BE2C (cell line): ENCODE results near the gene FXYD6.

Experiments
- DNase-seq: peaks from one replicate; pipeline ENCODE4 v3.0.0-alpha.2; 2020
- H3K27me3 ChIP-seq: fragments of 250-450 bp; sonication (Bioruptor Pico); 2 replicates; pipeline ENCODE4 v1.5.1; 2020; ENCODE audit warnings: mild to moderate bottlenecking
- H3K36me3 ChIP-seq: fragments of 250-450 bp; sonication (Bioruptor Pico); 2 replicates; pipeline ENCODE4 v1.5.1; 2020; ENCODE audit warnings: mild to moderate bottlenecking
- H3K4me1 ChIP-seq: fragments of 250-450 bp; sonication (Bioruptor Pico); 2 replicates; pipeline ENCODE4 v1.5.1; 2020
- H3K4me3 ChIP-seq: 2 replicates; pipeline ENCODE4 v1.5.1; 2011; ENCODE audit warnings: low read depth, low read length
- H3K9me3 ChIP-seq: fragments of 250-450 bp; sonication (Bioruptor Pico); 2 replicates; pipeline ENCODE4 v1.5.1; 2020
- CTCF ChIP-seq: IDR thresholded peaks from 2 replicates; pipeline ENCODE4 v1.5.1; 2012; ENCODE audit warnings: mild to moderate bottlenecking, low read depth, low read length

Gene FXYD6

GRCh38 chr11:117839380-117839881 is 37.0 kb downstream of the FXYD6 start:
- H3K36me3 ChIP-seq = peaks cover 25% of the 10 kb centered on the region
- TF ChIP-seq CTCF = no peak
- no peak for DNase-seq
- H3K4me3 ChIP-seq = no peak overlapping the region
- H3K27me3 ChIP-seq = no peaks in the 10 kb centered on the region
- H3K4me1 ChIP-seq = no peaks in the 10 kb centered on the region
- H3K9me3 ChIP-seq = no peaks in the 10 kb centered on the region

- peaks cover 25% of the 10 kb centered on the region for H3K36me3 ChIP-seq
- no peaks in the 10 kb centered on the region for H3K9me3 ChIP-seq
- no peaks in the 10 kb centered on the region for H3K4me1 ChIP-seq
- H3K4me3 ChIP-seq = no peak overlapping the region
- no peak for DNase-seq
- H3K27me3 ChIP-seq = no peaks in the 10 kb centered on the region
- TF ChIP-seq CTCF = no peak
Measured at GRCh38 chr11:117838901-117839300, 37.6 kb downstream of the FXYD6 start.

GRCh38 chr11:117837791-117838190 is 38.7 kb downstream of the FXYD6 start:
- no peaks in the 10 kb centered on the region for H3K4me1 ChIP-seq
- no peak for DNase-seq

GRCh38 chr11:117837070-117837776 is 39.2 kb downstream of the FXYD6 start:
- Histone ChIP-seq H3K4me1 (no peaks in the 10 kb centered on the region), H3K4me3 (no peak overlapping the region), H3K9me3 (no peaks in the 10 kb centered on the region), H3K36me3 (peaks cover 24% of the 10 kb centered on the region), H3K27me3 (no peaks in the 10 kb centered on the region)
- TF ChIP-seq CTCF = no peak
- no peak for DNase-seq

More at GRCh38 chr11:117837791-117838190, 38.7 kb downstream of the FXYD6 start:
- TF ChIP-seq CTCF = no peak
- H3K9me3 ChIP-seq = no peaks in the 10 kb centered on the region
- peaks cover 25% of the 10 kb centered on the region for H3K36me3 ChIP-seq
- no peak overlapping the region for H3K4me3 ChIP-seq
- no peaks in the 10 kb centered on the region for H3K27me3 ChIP-seq

- H3K4me1 ChIP-seq = no peaks in the 10 kb centered on the region
- H3K4me3 ChIP-seq = no peak overlapping the region
- H3K27me3 ChIP-seq = no peaks in the 10 kb centered on the region
Measured at GRCh38 chr11:117836077-117836960, 40.1 kb downstream of the FXYD6 start.

More at GRCh38 chr11:117836077-117836960, 40.1 kb downstream of the FXYD6 start:
- H3K9me3 ChIP-seq = no peaks in the 10 kb centered on the region
- DNase-seq = no peak
- H3K36me3 ChIP-seq = peaks cover 15% of the 10 kb centered on the region
- TF ChIP-seq CTCF = no peak
